Stomach (tissue), 4 donors: ENCODE data around the gene AHCYL2.

Source experiments
- CTCF ChIP-seq, 7 experiments: fragments of 450-650 bp in 4 of 7; fragments of 200-600 bp in 3 of 7; sonication (generic) in 3 of 7; IDR thresholded peaks; one replicate each; pipeline ENCODE4 v1.5.1; 2016 to 2019; ENCODE audit warnings: antibody characterized with exemption in 7 of 7, control low read depth in 2 of 7, mild to moderate bottlenecking in 1 of 7
- EP300 ChIP-seq: sonication (generic); formaldehyde crosslinking; IDR thresholded peaks from one replicate; pipeline ENCODE4 v1.6.1; 2017; ENCODE audit warnings: antibody characterized with exemption
- POLR2A ChIP-seq, 4 donors: fragments of 450-650 bp; IDR thresholded peaks; one replicate each; pipeline ENCODE4 v1.6.1; 2016; ENCODE audit warnings: antibody characterized with exemption in 4 of 4, control low read depth in 2 of 4, mild to moderate bottlenecking in 1 of 4, moderate library complexity in 1 of 4
- POLR2AphosphoS5 ChIP-seq, 3 donors: sonication (generic); formaldehyde crosslinking; IDR thresholded peaks; one replicate each; pipeline ENCODE4 v1.6.1; 2016; ENCODE audit warnings: antibody characterized with exemption in 3 of 3

- no peak for TF ChIP-seq EP300
- no peak for TF ChIP-seq CTCF (IDR thresholded peaks at IDR 0.05)
- no peak for TF ChIP-seq POLR2AphosphoS5 (IDR thresholded peaks at IDR 0.05)
- no peak for TF ChIP-seq POLR2A (IDR thresholded peaks at IDR 0.05)
Measured at GRCh38 chr7:129208667-129209066, 16.2 kb upstream of the AHCYL2 start.
